Coronary artery (tissue), 2 donors: ENCODE results near the gene ABCC1.
A peak's percentile ranks its signal among the peaks of the same experiment; 100 is the strongest.

Experiments used
- DNase-seq: peaks from one replicate; pipeline ENCODE4 v3.0.0-alpha.2; 2017; ENCODE audit warnings: low spot score
- H3K27ac ChIP-seq, 2 donors: fragments of 200-600 bp; sonication (generic); one replicate each; pipeline ENCODE4 v1.5.1; 2016 to 2019
- H3K4me3 ChIP-seq: fragments of 200-600 bp; sonication (generic); 2 replicates; pipeline ENCODE4 v1.5.1; 2016; ENCODE audit warnings: mild to moderate bottlenecking, moderate library complexity
- CTCF ChIP-seq: fragments of 200-600 bp; sonication (generic); IDR thresholded peaks from one replicate; pipeline ENCODE4 v1.5.1; 2019; ENCODE audit warnings: antibody characterized with exemption

The ABCC1 gene

GRCh38 chr16:16005721-16006120, 56.3 kb downstream of the ABCC1 start:
- Histone ChIP-seq H3K27ac (peak overlapping the region; percentile 3 to 20), H3K4me3 (no peak overlapping the region)
- no peak for TF ChIP-seq CTCF
- DNase-seq, result no peak

GRCh38 chr16:16006650-16007049, 57.2 kb downstream of the ABCC1 start:
- Histone ChIP-seq H3K4me3 (no peak overlapping the region), H3K27ac (no peak overlapping the region)
- no peak for TF ChIP-seq CTCF
- DNase-seq, result no peak

GRCh38 chr16:16007743-16008111, 58.3 kb downstream of the ABCC1 start:
- DNase-seq, result no peak
- Histone ChIP-seq H3K27ac (no peak overlapping the region), H3K4me3 (no peak overlapping the region)
- no peak for TF ChIP-seq CTCF

- no peak for DNase-seq
- Histone ChIP-seq H3K4me3 (no peak overlapping the region), H3K27ac (no peak overlapping the region)
- TF ChIP-seq CTCF, result no peak
Measured at GRCh38 chr16:16008666-16009065, 59.2 kb downstream of the ABCC1 start.

GRCh38 chr16:16009401-16009800, 60.0 kb downstream of the ABCC1 start:
- no peak for TF ChIP-seq CTCF
- no peak overlapping the region for H3K4me3 ChIP-seq
- DNase-seq, result no peak
- H3K27ac ChIP-seq, result no peak overlapping the region

GRCh38 chr16:16010194-16010593, 60.8 kb downstream of the ABCC1 start:
- no peak for DNase-seq
- Histone ChIP-seq H3K27ac (no peak overlapping the region), H3K4me3 (no peak overlapping the region)
- no peak for TF ChIP-seq CTCF

GRCh38 chr16:16012144-16012543, 62.7 kb downstream of the ABCC1 start:
- Histone ChIP-seq H3K27ac (no peak overlapping the region), H3K4me3 (no peak overlapping the region)
- no peak for DNase-seq
- TF ChIP-seq CTCF, result no peak
